ENCODE results near the gene KCNQ1OT1. TPM values are rescaled to one million over a fixed set of nuclear protein-coding genes. Genes with fewer than 3 reads are reported as not detected.

KCNQ1OT1 gene
- total and polyA plus RNA-seq, 7 donors = 0.01 to 0.56 (median 0.30) TPM

DNA sequence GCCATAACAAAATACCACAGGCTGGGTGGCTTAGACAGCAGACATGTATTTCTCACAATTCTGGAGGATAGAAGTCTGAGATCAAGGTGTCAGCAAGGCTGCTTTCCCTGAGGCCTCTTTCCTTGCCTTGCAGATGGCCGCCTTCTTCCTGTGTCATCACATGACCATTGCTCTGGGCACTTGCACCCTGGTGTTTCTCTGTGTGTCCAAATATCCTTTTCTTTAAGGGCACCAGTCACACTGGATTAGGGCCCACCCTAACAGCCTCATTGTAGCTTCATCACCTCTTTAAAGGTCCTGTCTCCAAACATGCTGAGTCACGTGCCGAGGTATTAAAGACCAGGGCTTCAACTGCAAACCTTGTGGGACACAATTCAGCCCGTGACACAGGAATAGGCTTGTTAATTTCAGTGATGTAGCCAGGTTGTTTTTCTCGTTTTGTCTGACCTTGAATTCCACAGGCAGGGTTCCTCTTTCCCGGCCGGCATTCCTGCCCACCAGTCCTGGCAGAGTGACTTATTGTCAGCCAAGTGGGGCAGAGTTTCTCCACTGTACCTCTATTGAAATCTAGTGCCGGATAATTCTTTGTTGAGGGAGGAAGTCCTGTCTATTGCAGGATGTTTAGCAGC is 100.1 kb downstream of the KCNQ1OT1 start:
- Histone ChIP-seq H3K27me3 (ENCODE audit: insufficient read depth in 3 of 3, low read length in 2 of 3) (no peaks in the 10 kb centered on the region), H3K36me3 (ENCODE audit: insufficient read depth in 1 of 2, low read depth in 1 of 2) (no peaks in the 10 kb centered on the region), H3K4me1 (no peaks in the 10 kb centered on the region), H3K27ac (no peak overlapping the region), H3K4me3 (no peak overlapping the region), H3K9me3 (peaks cover 3% of the 10 kb centered on the region)
- TF ChIP-seq, protein P1, sequence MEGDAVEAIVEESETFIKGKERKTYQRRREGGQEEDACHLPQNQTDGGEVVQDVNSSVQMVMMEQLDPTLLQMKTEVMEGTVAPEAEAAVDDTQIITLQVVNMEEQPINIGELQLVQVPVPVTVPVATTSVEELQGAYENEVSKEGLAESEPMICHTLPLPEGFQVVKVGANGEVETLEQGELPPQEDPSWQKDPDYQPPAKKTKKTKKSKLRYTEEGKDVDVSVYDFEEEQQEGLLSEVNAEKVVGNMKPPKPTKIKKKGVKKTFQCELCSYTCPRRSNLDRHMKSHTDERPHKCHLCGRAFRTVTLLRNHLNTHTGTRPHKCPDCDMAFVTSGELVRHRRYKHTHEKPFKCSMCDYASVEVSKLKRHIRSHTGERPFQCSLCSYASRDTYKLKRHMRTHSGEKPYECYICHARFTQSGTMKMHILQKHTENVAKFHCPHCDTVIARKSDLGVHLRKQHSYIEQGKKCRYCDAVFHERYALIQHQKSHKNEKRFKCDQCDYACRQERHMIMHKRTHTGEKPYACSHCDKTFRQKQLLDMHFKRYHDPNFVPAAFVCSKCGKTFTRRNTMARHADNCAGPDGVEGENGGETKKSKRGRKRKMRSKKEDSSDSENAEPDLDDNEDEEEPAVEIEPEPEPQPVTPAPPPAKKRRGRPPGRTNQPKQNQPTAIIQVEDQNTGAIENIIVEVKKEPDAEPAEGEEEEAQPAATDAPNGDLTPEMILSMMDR (IDR thresholded peaks at IDR 0.05) = no peak
- 51 to 62% (median 56%) methylated on average over 8 of the region's 8 CpGs for WGBS, 3 donors
- intact Hi-C loops (cut with DNase I) = no loop called here
- no peak for ATAC-seq
- no peak for DNase-seq

DNA sequence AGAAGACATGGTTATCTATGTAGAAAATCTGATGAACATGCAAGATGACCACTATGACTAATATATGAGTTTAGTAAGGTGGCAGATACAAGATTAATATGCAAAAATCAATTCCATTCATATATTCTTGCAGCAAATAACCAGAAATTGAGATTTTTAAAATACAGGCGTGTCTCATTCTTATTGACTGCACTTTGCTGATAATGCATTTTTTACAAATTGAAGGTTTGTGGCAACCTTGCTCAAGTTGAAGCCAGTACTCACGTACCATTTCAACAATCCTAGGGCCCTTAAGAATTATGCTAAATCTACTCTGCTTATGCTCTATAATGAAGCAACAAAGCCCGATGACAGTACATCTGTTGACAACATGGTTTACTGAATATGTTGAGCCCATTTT is 104.6 kb downstream of the KCNQ1OT1 start:
- whole genome bisulfite sequencing, 3 donors = 92 to 95% (median 93%) methylated on average over 3 of the region's 3 CpGs
- Histone ChIP-seq H3K36me3 (ENCODE audit: insufficient read depth in 1 of 2, low read depth in 1 of 2) (no peaks in the 10 kb centered on the region), H3K27me3 (ENCODE audit: insufficient read depth in 3 of 3, low read length in 2 of 3) (peaks cover 0 to 2% (median 0%) of the 10 kb centered on the region in 3 donors), H3K4me1 (no peaks in the 10 kb centered on the region), H3K27ac (no peak overlapping the region), H3K4me3 (no peak overlapping the region), H3K9me3 (peaks cover 3% of the 10 kb centered on the region)
- intact Hi-C loops (cut with DNase I) = no loop called here
- TF ChIP-seq, protein P1 (IDR thresholded peaks at IDR 0.05) = no peak
- ATAC-seq = no peak
- DNase-seq = no peak

DNA sequence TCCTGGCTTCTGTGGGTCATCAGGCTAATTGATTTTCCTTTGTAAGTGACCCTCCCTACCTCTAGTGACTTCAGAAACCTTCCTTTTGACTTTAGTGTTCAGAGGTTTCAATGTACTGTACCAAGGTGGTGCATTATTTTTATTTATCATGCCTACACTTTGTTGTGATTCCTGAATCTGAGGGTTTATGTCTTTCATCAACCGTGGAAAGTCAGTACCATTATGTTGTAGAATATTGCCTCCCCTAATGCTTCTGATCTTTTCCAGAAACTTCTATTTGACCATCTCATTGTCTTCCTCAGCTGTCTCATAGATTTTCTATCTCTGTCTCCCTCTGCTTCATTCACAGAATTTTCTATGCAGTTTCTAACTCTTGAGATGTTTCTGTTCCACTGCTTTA is 105.5 kb downstream of the KCNQ1OT1 start:
- Histone ChIP-seq H3K4me1 (no peaks in the 10 kb centered on the region), H3K27me3 (ENCODE audit: insufficient read depth in 3 of 3, low read length in 2 of 3) (peaks cover 0 to 2% (median 0%) of the 10 kb centered on the region in 3 donors), H3K27ac (no peak overlapping the region), H3K9me3 (peaks cover 3% of the 10 kb centered on the region), H3K36me3 (ENCODE audit: insufficient read depth in 1 of 2, low read depth in 1 of 2) (no peaks in the 10 kb centered on the region), H3K4me3 (no peak overlapping the region)
- intact Hi-C loops (cut with DNase I) = no loop called here
- TF ChIP-seq, protein P1 (IDR thresholded peaks at IDR 0.05) = no peak
- DNase-seq (no peak), ATAC-seq (no peak)
- 91 to 93% (median 91%) methylated on average over 1 of the region's 1 CpG for WGBS, 3 donors

DNA sequence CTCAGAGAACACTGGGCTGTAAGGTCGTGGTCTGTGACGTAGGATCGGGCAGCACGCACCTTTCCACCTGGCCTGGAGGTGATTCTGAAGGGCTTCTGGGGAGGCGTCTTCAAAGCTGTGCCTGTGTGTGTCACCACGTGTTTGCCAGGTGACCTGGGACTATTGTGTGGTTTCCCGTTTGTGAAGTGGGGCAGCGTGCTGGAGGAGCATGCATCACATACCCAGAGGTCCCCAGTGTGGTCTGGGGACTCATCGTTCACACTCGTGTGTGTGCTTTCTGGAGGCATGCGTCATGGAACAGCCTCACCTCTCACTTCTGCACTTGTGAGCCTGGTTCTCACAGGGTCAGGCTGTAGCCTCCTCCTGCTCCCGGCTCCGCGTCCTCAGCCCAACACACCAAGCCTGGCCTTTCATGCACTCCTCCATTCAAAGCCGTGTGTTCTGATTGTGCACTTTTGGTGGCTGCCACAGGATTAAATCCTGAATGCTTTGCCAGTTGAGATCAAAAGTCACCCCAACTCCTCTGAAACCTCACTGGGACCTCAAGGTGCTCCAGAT is 106.3 kb downstream of the KCNQ1OT1 start:
- Histone ChIP-seq H3K9me3 (peaks cover 3% of the 10 kb centered on the region), H3K36me3 (ENCODE audit: insufficient read depth in 1 of 2, low read depth in 1 of 2) (no peaks in the 10 kb centered on the region), H3K4me1 (no peaks in the 10 kb centered on the region), H3K4me3 (no peak overlapping the region), H3K27me3 (ENCODE audit: insufficient read depth in 3 of 3, low read length in 2 of 3) (peaks cover 0 to 2% (median 0%) of the 10 kb centered on the region in 3 donors), H3K27ac (no peak overlapping the region)
- DNase-seq (peak; percentile 7 to 23), ATAC-seq (no peak)
- TF ChIP-seq, protein P1 (IDR thresholded peaks at IDR 0.05) = no peak
- intact Hi-C loops (cut with DNase I) = no loop called here
- WGBS, 3 donors = 93 to 96% (median 94%) methylated on average over 15 of the region's 15 CpGs

Measured in psoas muscle (tissue), 8 donors.